ENCODE results near the gene NPFFR1.

DNA sequence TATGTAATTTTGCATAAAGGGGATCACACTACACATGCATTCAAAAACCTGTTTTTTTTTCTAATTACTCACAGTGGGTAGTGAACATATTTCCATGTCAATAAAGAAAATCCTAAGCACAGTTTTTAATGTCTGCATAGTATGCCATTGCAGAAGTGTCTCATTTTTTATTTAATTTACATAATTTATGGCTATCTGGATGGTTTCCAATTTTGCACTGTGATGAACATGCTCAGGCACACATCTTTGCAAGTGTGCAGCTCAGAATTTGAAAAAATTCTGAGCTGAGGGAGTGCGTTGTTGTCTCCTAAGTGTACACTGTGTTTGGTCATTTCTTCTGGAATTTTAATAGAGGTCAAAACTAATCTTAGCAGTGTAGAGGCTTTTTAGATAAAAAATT is 2.2 kb downstream of the NPFFR1 start:
- TF ChIP-seq, protein P1, sequence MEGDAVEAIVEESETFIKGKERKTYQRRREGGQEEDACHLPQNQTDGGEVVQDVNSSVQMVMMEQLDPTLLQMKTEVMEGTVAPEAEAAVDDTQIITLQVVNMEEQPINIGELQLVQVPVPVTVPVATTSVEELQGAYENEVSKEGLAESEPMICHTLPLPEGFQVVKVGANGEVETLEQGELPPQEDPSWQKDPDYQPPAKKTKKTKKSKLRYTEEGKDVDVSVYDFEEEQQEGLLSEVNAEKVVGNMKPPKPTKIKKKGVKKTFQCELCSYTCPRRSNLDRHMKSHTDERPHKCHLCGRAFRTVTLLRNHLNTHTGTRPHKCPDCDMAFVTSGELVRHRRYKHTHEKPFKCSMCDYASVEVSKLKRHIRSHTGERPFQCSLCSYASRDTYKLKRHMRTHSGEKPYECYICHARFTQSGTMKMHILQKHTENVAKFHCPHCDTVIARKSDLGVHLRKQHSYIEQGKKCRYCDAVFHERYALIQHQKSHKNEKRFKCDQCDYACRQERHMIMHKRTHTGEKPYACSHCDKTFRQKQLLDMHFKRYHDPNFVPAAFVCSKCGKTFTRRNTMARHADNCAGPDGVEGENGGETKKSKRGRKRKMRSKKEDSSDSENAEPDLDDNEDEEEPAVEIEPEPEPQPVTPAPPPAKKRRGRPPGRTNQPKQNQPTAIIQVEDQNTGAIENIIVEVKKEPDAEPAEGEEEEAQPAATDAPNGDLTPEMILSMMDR (conservative IDR thresholded peaks at IDR 0.05; ENCODE audit: low read length) = no peak
- TF ChIP-seq EZH2phosphoT487 (IDR thresholded peaks at IDR 0.05; ENCODE audit: borderline replicate concordance, low read depth, low read length) = no peak
